ENCODE measurements around the gene FZD7.

FZD7 gene

DNA sequence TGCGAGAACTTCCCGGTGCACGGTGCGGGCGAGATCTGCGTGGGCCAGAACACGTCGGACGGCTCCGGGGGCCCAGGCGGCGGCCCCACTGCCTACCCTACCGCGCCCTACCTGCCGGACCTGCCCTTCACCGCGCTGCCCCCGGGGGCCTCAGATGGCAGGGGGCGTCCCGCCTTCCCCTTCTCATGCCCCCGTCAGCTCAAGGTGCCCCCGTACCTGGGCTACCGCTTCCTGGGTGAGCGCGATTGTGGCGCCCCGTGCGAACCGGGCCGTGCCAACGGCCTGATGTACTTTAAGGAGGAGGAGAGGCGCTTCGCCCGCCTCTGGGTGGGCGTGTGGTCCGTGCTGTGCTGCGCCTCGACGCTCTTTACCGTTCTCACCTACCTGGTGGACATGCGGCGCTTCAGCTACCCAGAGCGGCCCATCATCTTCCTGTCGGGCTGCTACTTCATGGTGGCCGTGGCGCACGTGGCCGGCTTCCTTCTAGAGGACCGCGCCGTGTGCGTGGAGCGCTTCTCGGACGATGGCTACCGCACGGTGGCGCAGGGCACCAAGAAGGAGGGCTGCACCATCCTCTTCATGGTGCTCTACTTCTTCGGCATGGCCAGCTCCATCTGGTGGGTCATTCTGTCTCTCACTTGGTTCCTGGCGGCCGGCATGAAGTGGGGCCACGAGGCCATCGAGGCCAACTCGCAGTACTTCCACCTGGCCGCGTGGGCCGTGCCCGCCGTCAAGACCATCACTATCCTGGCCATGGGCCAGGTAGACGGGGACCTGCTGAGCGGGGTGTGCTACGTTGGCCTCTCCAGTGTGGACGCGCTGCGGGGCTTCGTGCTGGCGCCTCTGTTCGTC is 1.7 kb downstream of the FZD7 start:
- peak overlapping the region; percentile 55 to 62 for H3K4me3 ChIP-seq (replicated peaks in 1 of 2; ENCODE audit: low read depth in 2 of 2, low read length in 2 of 2)

DNA sequence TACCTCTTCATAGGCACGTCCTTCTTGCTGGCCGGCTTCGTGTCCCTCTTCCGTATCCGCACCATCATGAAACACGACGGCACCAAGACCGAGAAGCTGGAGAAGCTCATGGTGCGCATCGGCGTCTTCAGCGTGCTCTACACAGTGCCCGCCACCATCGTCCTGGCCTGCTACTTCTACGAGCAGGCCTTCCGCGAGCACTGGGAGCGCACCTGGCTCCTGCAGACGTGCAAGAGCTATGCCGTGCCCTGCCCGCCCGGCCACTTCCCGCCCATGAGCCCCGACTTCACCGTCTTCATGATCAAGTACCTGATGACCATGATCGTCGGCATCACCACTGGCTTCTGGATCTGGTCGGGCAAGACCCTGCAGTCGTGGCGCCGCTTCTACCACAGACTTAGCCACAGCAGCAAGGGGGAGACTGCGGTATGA is 2.3 kb downstream of the FZD7 start:
- no peak for DNase-seq (ENCODE audit: low read depth in 2 of 2)
- TF ChIP-seq, protein P1, sequence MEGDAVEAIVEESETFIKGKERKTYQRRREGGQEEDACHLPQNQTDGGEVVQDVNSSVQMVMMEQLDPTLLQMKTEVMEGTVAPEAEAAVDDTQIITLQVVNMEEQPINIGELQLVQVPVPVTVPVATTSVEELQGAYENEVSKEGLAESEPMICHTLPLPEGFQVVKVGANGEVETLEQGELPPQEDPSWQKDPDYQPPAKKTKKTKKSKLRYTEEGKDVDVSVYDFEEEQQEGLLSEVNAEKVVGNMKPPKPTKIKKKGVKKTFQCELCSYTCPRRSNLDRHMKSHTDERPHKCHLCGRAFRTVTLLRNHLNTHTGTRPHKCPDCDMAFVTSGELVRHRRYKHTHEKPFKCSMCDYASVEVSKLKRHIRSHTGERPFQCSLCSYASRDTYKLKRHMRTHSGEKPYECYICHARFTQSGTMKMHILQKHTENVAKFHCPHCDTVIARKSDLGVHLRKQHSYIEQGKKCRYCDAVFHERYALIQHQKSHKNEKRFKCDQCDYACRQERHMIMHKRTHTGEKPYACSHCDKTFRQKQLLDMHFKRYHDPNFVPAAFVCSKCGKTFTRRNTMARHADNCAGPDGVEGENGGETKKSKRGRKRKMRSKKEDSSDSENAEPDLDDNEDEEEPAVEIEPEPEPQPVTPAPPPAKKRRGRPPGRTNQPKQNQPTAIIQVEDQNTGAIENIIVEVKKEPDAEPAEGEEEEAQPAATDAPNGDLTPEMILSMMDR (IDR thresholded peaks at IDR 0.05; ENCODE audit: low read depth, low read length), result no peak
- no peak overlapping the region for H3K4me3 ChIP-seq (replicated peaks in 1 of 2; ENCODE audit: low read depth in 2 of 2, low read length in 2 of 2)

More for the DNA sequence above, 1.7 kb downstream of the FZD7 start:
- DNase-seq (ENCODE audit: low read depth in 2 of 2), result peak; percentile 22 to 68
- TF ChIP-seq, protein P1 (IDR thresholded peaks at IDR 0.05; ENCODE audit: low read depth, low read length), result peak; percentile 27

DNA sequence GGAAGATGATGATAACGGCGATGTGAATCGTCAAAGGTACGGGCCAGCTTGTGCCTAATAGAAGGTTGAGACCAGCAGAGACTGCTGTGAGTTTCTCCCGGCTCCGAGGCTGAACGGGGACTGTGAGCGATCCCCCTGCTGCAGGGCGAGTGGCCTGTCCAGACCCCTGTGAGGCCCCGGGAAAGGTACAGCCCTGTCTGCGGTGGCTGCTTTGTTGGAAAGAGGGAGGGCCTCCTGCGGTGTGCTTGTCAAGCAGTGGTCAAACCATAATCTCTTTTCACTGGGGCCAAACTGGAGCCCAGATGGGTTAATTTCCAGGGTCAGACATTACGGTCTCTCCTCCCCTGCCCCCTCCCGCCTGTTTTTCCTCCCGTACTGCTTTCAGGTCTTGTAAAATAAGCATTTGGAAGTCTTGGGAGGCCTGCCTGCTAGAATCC is 3.0 kb downstream of the FZD7 start:
- DNase-seq (ENCODE audit: low read depth in 2 of 2), result no peak
- H3K4me3 ChIP-seq (replicated peaks in 1 of 2; ENCODE audit: low read depth in 2 of 2, low read length in 2 of 2), result no peak overlapping the region
- TF ChIP-seq, protein P1 (IDR thresholded peaks at IDR 0.05; ENCODE audit: low read depth, low read length), result no peak

DNA sequence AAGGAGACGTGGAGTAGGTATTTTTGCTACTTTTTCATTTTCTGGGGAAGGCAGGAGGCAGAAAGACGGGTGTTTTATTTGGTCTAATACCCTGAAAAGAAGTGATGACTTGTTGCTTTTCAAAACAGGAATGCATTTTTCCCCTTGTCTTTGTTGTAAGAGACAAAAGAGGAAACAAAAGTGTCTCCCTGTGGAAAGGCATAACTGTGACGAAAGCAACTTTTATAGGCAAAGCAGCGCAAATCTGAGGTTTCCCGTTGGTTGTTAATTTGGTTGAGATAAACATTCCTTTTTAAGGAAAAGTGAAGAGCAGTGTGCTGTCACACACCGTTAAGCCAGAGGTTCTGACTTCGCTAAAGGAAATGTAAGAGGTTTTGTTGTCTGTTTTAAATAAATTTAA is 3.4 kb downstream of the FZD7 start:
- TF ChIP-seq, protein P1 (IDR thresholded peaks at IDR 0.05; ENCODE audit: low read depth, low read length), result no peak
- DNase-seq (ENCODE audit: low read depth in 2 of 2), result no peak
- no peak overlapping the region for H3K4me3 ChIP-seq (replicated peaks in 1 of 2; ENCODE audit: low read depth in 2 of 2, low read length in 2 of 2)

DNA sequence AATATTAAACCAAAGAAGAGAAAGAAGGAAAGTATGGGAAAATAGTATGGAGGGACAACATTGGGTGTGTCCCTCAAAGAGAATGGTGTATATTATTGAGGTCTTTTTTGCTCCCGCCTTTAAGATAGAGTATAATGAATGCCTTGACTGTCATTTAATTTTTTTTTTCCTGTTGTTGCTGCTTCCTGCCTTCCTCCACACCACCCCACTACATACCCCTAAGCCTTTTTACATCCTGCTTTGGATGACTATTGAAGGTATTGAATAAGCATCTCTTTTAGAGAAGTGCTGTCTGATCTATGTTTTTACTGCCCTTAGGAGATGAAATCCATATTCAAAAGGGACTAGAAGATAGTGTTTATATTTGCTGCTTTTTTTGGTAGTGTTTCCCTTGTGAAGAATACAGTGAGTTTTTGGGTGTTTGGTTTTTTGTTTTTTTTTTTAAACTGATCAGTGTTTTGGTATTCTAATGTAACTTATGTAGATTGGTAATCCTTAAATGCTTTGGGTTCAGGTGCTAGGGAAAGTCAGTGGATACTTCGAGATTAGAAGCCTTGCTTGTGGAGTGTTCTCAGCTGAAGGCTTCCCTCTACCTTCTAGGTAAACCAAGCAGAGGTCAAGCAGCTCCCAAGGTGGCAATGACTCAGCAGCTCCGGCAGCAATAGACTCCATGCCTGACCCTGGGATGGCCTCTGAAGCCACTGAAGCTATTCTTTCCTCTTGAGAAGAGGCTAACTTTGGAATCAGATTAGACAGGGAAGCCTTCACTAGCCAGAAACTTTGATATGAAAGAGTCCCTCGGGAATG is 5.0 kb downstream of the FZD7 start:
- TF ChIP-seq, protein P1 (IDR thresholded peaks at IDR 0.05; ENCODE audit: low read depth, low read length), result no peak
- DNase-seq (ENCODE audit: low read depth in 2 of 2), result peak in 1 of 2 donors; percentile 10
- H3K4me3 ChIP-seq (replicated peaks in 1 of 2; ENCODE audit: low read depth in 2 of 2, low read length in 2 of 2), result no peak overlapping the region

DNA sequence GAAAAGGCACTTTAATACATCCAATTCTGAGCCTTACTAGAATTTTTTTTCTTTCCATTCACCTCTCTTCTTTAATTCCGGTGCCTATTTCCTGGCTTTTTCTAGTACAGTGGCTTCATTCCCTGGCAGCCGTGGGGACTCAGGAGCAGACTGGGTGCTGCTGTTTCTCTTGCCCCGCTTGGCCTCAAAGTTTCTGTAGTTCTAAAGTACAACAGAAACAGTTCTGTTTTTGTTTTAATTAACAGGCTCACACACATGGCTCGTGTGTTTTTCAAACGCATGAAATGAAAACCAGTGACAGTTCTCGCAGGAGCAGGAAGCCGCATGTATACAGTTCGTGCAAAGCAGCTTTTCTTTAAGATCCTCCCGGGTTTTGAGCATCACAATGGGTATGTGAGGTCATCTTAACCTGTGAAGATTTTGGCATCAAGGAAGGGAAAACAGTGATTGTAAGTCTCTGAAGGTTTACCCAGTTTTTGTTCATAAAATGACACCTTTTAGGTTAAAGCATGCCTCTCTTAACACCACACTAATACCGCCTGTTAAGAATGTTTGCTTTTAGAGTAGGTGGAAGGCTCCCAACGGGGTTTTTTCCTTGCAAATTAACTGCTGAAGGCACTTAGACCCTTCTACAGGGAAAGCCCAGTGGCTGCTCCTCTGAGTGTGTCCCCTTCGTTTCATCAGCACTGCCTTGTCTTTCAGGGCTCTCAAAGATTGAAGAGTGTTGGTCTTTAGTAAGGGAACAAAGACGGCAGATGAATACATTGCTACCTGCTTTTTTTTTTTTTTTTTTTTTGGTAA is 5.8 kb downstream of the FZD7 start:
- DNase-seq (ENCODE audit: low read depth in 2 of 2), result no peak
- TF ChIP-seq, protein P1 (IDR thresholded peaks at IDR 0.05; ENCODE audit: low read depth, low read length), result no peak
- no peak overlapping the region for H3K4me3 ChIP-seq (replicated peaks in 1 of 2; ENCODE audit: low read depth in 2 of 2, low read length in 2 of 2)
